Ramos (cell line): ENCODE data around the gene PIK3AP1.
"Not testable (repeated sequence)": the region's sequence is repeated elsewhere in the genome, so short reads cannot be mapped to it uniquely, and the experiment has no call there.

Experiments used
- in situ Hi-C: fragments of 300-500 bp; cut with MboI; formaldehyde crosslinking; loops from one replicate; pipeline ENCODE4 v1.14.3; 2022; ENCODE audit warnings: low sequenced_read_pairs; ENCODE audit not compliant: unreplicated experiment

The PIK3AP1 gene

DNA sequence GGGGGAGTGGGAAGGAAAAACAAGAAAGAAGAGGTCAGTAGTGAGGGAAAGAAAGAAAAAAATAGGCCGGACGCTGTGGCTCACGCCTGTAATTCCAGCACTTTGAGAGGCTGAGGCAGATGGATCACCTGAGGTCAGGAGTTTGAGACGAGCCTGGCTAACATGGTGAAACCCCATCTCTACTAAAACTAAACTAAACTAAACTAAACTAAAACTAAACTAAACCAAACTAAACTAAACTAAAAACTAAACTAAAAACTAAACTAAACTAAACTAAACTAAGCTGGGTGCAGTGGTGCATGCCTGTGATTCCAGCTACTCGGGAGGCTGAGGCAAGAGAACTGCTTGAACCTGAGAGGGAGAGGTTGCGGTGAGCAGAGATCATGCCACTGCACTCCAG lies 22.0 kb downstream of the PIK3AP1 start:
- in situ Hi-C loops = not testable (repeated sequence)

DNA sequence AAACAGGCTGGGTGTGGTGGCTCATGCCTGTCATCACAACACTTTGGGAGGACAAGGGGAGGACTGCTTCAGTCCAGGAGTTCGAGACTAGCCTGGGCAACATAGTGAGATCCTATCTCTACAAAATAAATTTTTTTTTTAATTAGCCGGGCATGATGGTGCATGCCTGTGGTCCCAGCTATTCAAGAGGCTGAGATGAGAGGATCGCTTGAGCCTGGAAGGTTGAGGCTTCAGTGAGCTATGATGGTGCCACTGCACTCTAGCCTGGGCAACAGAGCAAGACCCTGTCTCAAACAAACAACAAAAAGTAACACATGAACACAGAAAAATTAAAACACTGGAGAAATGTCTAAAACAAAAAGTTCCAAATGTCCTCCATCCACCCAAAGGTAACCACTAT lies 22.9 kb downstream of the PIK3AP1 start:
- in situ Hi-C loops = no loop called here

DNA sequence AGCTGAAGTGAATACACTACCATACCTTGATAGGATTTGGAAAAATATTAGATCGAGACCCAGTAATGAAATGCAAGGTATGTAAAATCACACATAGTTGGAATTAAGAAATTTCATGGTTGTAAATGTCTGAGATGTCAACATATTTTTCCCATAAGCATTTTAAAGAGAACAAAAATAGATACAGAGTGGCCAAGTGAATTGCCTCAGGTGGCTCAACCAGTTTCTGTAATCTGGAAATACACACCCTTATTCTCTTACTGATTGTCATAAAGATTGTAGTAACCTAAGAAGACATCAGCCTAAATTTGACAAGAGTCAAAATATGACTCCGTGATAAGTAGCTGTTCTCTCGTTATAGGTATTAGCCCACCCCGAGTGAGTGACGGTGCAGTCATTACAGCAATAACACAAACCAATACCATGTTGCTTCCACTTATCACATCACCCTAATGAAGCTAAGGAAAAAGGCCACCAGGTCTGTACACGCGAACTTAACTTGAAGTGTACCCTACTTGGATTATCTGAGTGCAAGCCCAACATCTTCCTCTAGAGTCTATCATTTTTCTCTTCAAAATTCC lies 23.4 kb downstream of the PIK3AP1 start:
- in situ Hi-C loops = no loop called here

DNA sequence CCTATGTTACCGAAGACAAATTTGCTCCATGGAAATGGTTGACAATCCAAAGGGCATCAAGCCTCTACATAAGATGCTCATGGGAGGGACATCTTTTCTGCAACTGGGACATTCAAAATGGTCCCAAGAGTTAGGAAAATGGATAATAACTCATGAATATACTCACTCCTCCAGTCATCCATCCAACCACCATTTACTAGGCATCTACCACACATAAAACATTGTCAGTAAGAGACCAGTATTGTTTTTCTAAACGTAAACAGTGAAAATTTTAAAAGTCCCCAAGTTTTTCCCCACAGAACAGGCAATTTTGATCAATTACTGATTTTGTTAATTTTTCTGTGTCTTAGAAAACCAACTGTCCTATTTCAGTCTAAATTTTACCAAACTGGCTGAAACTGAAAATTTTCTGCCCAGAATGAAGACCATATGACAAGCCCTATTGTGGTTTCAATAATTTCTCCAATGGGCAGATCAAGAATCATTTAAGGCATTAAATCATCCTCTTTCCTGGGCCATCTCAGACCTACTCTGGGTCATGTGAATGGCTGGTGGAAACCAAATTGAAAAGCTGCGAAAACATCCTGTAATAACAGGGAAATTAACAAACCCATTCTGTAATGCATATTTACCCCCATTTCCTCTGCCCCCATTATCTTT lies 24.2 kb downstream of the PIK3AP1 start:
- in situ Hi-C loops = no loop called here

DNA sequence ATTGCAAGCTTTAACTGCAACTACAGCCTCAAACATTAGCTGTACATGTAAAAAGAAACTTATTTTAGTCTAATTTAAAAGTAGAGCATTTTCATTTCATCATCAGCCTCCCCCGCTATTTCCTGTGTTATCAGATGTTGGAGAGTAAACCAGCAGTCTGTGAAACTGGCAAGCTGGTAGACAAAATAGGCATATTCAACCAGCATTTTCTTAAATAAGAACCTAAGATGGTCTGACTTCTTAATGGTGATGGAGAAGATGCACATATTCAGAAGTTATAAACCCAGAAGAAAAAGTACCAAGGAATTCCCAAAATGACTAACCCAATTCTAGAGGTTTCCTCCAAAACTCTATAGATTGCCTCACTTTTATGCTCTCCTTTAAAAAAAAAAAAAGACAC lies 24.9 kb downstream of the PIK3AP1 start:
- in situ Hi-C loops = no loop called here

DNA sequence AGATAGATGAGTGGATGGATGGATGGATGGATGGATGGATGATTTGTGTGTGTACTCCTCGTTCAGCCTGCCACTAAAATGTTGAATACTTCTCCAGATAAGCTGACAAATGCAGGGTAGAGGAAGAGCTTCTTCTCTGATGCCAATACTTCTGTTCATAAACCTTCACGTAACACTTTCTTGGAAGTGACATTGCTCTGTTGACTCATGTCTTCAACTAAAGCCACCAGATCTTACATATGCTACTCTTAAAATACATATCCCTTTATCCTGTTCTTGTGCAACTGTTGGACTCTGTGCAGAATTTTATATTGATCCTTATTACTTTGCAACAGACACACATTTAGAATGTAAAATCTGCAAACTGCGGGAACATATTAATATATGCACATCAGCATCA lies 26.9 kb downstream of the PIK3AP1 start:
- in situ Hi-C loops = no loop called here

DNA sequence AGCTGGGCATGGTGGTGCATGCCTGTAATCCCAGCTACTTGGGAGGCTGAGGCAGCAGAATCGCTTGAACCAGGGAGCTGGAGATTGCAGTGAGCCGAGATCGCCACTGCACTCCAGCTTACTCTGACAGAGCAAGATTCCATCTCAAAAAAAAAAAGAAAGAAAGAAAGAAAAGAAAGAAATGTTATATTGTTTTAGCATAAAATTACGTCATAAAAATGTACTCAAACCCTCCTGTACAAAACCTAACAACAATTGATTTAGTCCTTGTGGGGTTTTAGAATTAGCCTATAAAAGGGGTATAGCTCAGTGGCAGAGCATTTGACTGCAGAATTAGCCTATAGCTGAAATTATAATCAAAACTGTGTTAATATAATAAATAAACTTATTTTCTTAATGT lies 27.9 kb downstream of the PIK3AP1 start:
- in situ Hi-C loops = no loop called here

DNA sequence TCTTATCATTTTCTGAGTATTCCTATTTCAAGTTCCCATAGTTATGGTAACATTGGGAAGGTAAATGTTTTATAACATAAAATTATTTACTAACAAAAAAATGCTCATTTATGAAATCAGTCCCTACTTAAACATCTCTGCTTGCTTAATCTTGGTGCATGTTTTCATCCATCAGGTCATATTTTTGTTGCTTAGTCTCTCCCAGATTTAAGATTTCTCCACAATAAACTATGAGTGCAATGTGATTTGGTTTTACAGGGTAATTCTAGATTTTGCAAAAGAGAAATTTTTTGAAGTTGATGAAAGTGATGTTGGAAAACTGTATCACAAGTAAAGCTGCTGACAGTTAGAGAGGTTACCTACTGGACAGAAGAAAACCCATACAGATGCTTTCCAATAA lies 28.6 kb downstream of the PIK3AP1 start:
- in situ Hi-C loops = no loop called here

DNA sequence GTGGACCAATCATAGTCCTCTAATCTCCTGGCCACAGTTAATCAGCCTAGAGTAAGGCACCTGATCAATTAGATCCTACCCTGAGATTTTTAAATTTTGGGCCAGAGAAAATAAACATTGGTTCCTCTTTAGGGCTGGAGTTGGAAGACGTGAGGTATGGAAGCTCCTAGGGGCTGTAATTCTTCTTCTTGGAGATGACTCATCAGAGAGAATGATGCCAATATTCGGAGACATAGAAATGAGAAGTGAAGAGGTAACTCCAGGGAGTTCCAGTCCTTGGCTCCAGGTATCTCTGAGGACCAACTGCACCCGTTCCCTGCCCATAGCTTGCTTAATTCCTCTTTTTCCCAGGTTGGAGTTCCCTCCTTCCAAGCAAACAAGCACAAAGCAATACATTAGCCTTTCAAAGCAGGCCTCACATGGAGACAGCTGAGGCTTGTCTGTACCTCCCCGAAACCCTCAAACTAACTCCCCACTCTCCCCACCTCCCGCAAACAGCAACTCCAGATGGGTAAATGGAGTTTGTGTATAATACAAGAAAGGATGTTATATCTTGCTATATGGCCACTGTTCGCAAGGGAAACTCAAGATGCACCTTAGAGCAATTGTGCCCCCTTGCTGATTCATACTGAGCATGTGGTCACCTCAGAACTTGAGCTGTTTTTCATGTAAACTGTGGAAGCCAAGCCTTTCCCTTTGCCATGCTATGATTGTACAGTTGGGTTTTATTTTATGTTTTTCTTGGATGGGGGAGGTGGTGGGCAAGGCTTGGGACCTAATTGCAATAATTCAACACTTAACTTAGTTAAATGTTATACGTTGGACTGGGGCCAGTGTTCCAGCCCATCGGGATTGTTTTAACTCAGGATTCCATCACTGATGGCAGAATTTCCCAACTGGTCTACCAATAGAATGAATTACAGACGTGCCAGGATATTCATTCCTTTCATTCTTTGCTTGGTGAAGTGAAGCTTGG lies 29.3 kb downstream of the PIK3AP1 start:
- in situ Hi-C loops = no loop called here

DNA sequence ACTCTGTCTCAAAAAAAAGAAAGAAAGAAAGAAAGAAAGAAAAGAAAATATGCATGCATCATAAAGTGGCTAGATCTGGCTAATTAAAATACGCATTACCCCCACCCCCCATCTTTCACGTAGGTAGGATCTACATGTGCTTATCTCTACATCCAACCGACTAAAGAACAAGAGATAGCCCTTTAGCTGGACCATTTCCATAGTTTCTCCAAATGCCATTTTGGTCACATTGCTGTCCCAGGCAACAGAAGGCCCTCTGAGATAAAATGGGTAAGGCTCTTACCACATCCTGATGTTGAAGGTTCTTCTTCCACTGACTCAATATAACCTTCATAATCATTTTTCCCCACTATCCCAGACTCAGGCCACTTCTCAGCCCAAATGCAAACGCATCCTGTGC lies 31.5 kb downstream of the PIK3AP1 start:
- in situ Hi-C loops = no loop called here

DNA sequence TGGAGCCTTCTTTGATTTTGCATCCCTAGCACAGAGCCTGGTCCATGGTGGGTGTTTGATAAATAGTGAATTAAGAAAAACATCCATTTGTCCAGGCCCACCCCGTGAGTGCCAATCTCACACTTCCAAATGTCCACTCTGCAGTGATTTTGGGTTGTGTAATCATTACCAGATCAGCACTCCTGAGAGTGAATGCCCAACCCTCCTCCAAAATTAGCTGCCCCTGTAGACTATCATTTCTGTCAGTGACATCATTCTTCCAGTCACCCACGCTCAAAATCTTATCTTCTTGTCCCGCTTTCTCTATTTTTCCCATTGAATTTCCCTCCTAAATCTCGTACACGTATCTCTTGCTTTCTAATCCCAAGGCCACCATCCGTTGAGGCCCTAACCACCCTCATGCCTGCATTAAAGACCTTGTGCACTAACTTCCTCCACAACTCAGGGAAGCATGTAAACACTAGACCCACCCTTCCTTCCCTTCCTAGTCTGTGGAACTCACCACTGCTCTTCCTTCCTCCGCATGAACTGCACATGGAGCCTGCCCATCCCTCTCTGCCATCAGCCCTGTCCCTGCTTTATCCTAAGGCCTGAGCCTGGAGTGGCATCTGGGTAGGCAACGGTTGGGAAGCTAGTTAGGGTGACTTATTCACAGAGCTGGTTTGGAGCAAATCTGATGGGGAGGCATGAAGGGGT lies 32.8 kb downstream of the PIK3AP1 start:
- in situ Hi-C loops = no loop called here

DNA sequence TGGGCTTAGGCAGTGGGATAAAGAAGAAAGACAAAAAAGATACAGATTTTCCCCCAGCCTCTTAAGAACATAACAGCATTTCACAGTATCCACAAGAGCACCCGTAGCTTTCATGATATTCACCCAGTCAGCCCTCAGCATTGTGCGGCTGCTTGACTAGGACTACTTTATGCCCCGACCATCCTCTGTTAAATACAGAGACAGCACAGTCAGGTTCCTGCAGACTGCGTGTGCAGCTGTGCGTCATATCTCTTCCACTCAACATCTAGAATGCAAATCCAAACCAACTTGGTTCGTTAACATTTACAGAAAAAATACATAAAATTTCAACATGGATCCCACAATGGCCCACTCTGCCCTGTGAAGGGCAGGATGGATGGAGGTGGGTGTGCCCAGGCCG lies 33.8 kb downstream of the PIK3AP1 start:
- in situ Hi-C loops = no loop called here

DNA sequence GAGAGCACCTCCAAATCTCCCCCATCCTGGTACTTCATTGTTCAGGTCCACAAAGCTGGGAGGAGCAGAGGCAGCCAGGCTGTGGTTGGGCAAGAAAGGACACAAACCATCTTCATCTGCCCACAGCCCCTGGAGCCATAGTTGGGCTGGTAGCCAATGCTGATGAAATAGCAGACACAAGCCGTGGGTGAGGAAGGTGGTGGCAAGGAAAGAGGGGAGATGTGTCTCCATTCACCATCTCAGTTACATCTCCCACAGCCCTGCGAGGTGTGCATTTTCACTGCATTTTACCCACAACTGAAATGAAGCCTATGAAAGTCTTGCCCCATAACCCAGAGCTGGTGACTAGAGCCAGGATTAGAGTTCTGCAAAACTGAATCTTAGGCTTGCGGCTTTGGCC lies 35.0 kb downstream of the PIK3AP1 start:
- in situ Hi-C loops = no loop called here

DNA sequence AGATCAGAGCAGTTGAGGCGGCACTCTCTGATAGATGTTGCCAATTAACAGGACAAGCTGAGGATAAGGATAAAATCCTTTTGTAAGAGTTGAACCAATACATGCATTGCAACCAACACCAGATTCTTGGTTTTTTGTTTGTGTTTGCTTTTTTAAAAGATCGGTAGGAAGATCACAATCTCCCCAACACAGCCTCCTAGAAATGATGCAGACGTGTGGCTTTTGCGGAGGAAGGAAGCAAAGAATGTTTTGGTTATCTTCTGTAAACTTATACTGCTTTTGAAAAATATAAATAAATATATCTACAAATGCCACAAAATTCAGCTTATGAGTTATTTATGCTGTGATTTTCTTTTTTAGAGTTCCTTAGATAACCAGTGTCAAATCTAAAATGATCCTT lies 35.5 kb downstream of the PIK3AP1 start:
- in situ Hi-C loops = no loop called here

DNA sequence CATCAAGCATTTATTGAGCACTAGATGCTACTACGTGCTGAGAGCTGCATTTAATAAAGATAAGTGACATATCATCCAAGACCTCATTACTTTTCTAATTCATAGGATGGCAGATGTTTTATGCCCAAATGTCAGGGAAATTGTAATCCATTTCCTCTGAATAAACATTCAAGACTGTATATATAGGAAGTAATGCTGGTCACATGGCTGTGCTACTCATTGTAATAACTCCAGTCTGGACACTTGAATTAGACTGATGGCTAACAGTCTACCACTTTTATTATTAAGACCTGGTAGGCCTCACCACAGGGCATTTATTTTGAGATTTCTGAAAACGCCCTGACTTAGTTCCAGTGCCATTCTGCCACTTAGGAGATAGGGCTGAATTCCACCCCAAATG lies 36.6 kb downstream of the PIK3AP1 start:
- in situ Hi-C loops = no loop called here

DNA sequence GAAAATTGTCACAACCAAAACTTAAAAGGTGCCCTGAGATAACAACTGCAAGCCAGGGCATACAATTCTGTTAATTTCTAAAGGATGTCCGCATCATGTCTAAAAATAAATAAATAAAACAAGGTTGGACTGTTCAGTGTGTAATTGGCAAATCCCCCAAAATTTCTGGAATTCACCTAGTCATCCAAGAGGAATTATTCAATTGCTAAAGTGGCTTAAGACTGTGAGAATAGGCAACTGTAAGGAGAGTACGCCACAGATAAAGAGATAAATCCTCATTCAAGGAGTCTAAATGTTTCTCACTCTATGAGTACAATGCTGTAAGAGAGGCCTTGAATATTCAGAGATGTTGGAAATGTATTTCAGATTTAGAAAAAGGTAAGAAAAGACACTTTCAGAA lies 37.2 kb downstream of the PIK3AP1 start:
- in situ Hi-C loops = no loop called here

DNA sequence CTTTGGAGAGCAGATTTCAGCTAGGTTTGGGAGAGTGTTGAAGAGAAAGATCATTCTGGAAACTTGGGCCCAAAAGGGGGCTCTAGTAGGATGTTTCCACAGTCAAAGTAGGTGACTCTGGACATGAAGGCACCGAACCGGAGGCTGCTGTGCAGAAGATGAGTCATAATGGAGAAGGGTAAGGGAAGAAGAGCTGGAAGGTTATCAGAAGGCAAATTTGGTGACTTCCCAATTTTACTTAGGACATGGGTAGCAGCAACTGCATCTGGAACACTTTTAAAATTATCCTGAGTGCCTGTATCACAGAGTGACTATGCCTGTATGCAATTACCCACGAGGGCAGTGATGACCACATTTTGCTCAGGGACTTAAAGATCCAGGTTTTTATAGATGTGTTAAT lies 38.8 kb downstream of the PIK3AP1 start:
- in situ Hi-C loops = no loop called here

DNA sequence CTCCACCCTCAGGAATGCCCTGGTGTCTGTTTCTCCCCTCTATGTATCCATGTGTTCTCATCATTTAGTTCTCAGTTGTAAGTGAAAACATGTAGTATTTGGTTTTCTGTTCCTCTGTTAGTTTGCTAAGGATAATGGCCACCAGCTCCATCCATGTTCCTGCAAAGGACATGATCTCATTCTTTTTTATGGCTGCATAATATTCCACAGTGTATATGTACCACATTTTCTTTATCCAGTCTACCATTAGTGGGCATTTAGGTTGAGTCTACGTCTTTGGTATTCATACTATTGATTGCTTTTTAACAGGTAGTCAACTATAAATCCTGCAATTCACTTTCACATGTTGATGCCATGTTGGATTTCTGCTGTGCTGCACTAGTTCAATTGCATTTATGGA lies 39.9 kb downstream of the PIK3AP1 start:
- in situ Hi-C loops = not testable (repeated sequence)

DNA sequence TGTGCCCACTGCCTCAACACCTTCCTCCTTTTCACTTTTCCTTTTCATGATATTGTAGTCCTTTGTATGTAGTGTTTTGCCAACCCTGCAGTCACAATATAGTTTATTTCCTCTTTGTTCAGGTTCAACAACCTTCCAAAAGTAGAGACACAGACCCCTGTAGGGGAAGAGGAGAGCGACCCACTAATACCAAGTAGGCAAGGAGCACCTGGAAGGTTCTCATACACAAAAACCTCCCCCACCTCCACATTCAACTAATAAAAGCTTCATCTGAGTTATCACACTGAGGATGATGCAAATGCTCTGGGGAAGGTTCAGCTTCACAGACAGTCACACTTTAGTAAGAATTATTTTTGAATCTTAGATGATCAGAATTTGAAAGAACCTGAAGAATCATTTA lies 41.6 kb downstream of the PIK3AP1 start:
- in situ Hi-C loops = no loop called here

DNA sequence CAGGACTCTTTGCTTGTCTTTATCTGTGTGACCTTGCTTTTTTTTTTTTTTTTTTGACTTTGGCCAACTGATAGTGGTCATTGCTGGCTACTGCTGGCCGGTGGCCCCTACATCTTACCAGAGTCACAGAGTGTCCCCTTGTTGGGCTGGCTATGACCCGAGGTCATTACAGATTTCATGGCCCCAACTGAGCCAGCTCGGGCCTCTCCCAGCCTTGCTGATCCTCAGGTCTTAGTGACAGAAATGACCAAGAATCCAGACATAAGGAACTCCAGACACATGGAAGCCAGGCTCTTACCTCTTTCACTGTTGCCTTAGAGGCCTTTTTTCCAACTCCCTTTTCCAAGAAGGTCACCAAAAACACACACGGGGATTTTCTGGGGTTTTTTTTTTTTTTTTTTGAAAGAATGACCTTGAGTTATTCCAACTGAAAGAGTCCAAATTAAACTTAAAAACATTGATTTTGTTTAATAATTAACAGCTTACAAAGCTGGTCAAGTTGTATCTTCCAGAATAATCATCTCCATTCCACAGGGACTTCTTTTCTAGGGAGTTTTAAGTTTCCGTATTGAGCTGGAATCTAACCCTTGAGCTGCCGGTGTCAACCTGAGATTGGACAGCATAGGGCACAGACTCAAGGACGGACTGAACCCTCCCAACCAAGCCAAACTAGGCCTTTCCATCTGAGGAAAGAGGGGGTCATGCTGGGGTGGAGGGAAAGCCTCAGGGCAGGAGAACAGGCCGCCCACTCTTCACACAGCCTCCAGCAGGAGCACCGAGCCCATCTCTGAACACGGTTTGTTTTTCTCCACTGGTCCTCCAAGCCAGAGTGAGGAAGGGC lies 43.8 kb downstream of the PIK3AP1 start:
- in situ Hi-C loops = no loop called here
